GM18868 (cell line): ENCODE results near the gene PRAME.
"Not testable (repeated sequence)": the region's sequence is repeated elsewhere in the genome, so short reads cannot be mapped to it uniquely, and the experiment has no call there.

Source experiments
- ATAC-seq: cut with Tn5 transposase; IDR thresholded peaks from one replicate; pipeline ENCODE4 v1.9.1; 2021; ENCODE audit warnings: mild to moderate bottlenecking, moderate library complexity; ENCODE audit not compliant: unreplicated experiment

PRAME gene

DNA sequence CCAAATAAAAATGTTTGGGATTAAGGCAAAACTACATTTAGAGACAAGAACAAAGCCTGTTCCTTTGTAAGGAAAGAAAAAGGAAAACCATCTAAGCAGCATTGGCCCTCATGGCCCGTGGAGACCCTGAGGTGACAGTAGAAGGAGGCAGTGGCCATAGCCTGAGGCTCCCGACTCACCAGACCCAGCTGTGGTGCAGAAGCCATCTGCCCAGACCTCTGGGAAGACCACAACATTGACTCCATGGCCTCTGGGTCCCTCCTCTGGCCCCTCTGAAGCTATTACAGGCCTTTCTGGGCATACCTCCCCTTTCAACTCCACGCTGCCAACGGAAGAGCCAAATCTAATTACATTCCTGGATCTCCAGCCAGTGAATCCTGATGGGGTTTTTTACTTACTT, 6.4 kb downstream of the PRAME start:
- ATAC-seq, result no peak

DNA sequence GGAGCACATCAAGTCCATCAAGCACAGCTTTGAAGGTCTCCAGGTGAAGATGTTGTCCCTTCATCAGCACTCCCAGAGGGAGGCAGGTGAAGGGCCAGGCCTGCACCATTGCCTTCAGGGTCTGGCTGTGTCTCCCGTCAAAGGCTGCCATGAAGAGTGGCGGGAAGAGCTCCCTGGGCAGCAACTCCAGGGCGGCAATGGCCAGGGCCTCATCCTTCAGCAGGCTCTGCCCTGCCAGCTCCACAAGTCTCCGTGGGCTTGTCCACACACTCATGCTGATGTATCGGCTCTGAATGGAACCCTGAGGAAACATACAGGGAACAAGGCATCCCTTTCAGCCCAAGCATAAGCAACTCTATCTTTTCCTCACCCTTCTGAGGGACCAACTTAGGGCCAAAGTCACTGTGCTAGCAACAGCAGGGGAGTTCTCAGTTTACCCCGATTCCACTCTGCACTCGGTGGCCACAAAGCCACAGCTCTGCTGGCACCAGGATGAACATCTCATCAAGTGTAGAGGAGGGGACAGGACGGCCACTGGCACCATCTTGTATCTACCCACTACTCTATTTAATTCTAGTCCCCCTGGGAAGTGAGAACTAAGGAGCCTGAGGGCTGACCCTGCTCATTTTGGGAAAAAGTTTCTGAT, 8.2 kb downstream of the PRAME start:
- no peak for ATAC-seq

DNA sequence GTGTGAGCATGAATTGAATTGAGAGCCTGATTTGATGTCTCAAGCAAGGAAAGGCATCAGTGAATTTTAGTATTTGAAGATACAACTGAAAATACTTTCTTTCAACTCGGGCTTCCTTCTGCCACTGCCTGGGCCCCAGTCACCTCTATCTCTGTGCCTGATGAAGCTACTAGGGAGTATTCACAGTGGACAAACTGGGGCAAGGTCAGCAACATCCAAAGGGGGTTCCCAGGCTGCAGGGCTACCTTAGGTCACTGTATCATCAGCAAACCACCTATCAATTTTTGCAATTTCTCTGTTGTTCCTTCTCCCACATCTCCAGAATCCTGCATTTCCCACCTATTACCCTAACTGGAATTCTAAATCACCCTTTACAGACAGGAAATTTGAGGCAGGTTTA, 10.2 kb downstream of the PRAME start:
- ATAC-seq, result no peak

DNA sequence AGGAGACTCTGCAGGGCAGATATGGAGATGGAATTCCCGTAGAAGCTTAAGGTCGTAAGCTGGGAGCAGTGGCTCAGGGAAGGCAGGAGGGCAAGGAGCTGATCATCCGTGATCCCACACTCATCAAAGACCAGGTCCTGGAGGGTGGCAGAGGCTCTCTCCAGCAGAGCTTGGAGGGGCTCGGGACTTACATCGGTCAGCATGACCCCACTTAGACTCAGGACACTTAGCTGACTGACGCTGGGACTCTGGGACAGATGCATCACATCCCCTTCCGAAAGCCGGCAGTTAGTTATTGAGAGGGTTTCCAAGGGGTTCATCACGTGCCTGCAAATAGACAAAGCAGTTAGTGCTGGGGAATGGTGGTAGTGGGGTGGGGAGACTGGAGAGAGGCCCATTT, 10.7 kb downstream of the PRAME start:
- no peak for ATAC-seq

DNA sequence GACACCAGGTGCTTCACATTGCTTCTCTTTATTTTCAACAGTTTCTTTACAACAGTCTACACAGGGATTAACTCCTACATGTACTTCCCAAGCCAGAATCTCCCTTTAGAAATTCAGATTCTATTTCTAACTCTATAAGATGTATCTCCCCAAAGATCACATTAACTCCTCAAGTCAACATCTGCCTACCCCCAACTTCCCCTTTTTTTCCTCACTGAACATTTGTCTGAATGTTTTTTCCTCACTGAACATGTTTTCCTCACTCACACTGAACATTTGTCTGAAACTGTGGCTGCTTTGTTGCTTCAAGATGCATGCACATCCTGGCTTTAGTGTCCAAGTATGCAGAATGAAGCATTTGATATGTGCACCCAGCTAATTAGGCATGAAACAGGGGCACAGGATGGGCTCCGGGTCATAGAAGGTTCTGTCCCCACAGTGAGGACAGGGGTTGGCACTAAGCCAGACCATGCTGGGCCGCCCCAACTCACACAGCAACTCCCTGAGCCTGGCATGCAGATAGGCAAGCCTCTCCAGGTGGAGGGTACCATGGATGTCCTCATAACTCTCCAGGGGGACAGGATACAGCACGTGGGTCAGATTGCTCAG, 11.3 kb downstream of the PRAME start:
- no peak for ATAC-seq

DNA sequence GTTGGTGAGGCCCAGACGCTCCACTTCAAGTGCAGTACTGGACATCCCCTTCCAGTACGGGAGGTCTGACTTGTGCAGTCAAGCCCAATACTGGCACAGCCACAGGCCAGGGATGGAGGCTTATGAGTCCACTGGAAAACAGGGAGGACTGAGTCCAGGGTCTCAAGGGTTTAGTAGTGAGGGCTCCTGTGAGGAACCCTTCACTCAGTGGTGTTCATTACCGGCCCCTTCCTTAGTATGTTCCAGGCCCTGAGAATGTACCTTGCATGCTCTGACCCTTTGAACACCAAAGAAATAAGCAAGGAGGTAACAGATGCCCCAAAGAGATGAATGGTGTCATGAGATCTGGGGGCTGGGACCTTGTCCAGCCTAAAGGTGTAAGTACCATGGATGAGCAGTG, 11.8 kb downstream of the PRAME start:
- ATAC-seq, result no peak

DNA sequence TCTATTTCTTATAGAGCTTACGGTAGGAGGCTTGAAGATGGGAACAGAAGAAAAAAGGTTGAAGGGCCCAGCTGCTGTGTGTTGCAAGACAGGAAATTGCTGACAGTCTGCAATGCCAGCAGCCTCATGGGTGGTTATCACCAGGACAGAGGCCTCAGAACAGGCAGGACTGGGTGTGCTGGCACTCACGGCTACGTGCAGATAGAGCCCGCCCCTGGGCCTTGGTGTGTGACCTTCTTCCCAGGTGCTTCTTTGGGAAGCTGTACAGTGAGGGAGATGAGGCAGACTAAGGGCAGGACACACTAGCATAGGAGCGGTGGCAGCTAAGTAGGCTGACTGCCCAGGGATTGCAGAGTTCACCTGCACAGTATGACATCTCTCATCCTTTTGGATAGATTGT, 12.6 kb downstream of the PRAME start:
- no peak for ATAC-seq

DNA sequence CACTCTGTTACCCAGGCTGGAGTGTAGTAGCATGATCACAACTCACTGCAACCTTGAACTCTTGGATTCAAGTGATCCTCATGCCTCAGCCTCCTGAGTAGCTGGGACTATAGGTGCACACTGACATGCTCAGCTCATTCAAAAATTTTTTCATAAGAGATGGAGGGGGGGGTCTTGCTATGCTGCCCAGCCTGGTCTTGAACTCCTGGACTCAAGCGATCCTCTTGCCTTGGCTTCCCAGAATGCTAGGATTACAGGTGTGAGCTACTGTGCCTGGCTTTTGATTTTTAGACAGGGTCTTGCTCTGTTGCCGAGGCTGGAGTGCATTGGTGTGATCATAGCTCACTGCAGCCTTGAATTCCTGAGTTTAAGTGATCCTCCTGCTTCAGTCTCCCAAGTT, 14.0 kb downstream of the PRAME start:
- ATAC-seq, result no peak

DNA sequence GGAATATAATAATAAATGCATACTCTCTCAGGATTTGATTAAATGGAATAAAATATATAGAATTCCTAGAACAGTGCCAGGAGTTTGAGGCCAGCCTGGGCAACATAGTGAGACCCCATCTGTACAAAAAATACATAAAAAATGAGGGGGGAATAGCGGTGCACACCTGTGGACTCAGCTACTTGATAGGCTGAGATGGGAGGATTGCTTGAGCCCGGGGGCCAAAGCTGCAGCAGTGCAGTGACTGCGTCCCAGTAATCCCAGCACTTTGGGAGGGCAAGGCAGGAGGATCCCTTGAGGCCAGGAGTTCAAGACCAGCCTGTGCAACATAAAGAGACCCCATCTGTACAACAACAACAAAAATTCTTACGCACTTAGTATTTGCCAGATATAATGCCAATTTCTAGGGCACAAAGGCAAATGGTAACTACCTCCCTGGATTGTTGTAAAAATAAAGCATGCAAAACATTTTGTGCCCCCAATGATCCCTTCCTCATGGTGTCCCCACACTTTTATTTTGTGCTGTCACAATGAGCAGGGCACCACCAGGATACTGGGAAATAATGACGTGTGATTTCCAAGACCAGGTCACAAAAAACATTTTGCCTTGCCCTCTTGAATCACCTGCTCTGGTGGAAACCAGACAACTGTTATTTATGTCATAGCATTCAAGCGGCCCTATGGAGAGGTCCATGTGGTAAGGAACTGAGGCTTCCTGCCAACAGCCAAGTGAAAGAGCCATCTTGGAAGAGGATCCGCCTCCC, 20.7 kb downstream of the PRAME start:
- no peak for ATAC-seq

DNA sequence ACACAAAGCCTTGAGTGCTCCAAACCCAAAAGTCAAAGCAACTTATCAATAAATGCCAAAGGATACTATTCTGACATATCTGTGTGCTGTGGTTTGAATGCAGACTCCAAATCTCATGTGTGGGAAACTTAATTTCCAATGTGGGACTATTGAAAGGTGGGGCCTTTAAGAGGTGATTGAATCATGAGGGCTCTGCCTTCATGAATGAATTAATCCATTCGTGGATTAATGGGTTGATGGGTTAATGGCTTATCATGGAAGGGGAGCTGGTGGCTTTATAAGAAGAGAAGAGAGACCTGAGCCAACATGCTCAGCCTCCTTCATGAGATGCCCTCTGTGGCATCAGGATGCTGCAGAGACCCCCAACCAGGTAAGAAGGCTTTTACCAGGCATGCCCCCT, 22.1 kb downstream of the PRAME start:
- ATAC-seq, result no peak

DNA sequence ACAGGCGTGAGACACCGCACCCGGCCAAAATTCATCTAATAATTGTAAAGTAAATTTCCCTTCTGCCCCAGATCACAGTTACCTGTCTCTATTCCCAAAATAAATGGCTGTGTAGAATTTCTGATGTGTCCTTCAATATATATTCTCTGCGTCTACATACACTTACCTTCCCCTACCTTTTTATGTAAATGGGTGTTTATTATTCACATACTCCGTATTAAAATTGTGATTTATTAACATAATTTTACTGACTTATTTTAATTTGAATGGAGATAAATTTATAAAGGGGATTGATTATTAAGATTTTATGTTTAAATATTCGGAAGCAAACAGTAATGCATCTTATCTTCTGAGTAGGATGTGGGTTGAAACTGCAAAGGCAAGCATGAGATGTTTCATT, 22.6 kb downstream of the PRAME start:
- ATAC-seq, result no peak

DNA sequence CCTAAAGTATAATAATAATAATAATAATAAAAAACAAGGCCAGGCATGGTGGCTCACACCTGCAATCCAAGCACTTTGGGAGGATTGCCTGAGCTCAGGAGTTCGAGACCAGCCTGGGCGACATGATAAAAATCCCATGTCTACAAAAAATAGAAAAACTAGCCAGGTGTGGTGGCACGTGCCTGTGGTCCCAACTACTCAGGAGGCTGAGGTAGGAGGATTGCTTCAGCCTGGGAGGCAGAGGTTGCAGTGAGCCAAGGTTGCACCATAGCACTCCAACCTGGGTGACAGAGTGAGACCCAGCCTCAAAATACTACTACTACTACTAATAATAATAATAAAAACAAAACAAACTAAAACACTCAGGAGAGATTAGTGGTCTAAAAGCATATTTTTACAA, 23.4 kb downstream of the PRAME start:
- ATAC-seq, result no peak

DNA sequence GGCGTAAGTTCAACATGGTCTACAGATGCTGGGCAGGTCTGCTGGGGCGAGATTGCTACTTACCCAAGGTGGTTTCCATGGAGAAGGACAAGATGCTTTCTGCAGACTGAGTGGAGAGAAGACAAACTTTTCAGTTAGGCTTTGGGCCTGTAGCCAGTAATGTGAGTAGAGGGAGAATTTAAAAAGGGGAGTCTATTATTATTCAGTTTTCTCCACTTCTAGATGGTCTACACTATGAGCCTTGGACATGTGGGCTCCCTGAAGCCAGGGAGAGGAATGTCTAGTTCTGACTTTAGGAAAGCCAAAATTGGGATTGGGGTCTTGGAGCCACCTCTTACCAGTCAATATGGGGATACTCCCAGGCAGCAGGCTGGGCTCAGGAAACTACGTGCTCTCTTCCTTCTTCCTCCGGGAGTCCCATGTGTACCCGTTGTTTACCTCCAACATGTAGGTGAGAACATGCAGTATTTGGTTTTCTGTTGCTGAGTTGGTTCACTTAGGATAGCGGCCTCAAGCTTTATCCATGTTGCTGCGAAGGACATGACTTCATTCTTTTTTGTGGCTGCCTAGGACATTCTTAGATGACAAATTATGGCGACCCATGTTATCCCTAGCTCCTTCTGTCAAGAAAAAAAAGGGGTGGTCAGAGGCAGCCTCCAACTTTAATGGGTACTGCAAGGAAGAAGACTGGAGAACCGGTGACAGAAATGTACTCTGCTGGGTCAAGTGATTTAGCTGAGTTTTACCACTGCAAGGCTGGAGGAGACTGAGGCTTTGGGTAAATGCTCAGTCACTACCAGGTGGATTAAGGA, 24.3 kb downstream of the PRAME start:
- no peak for ATAC-seq

DNA sequence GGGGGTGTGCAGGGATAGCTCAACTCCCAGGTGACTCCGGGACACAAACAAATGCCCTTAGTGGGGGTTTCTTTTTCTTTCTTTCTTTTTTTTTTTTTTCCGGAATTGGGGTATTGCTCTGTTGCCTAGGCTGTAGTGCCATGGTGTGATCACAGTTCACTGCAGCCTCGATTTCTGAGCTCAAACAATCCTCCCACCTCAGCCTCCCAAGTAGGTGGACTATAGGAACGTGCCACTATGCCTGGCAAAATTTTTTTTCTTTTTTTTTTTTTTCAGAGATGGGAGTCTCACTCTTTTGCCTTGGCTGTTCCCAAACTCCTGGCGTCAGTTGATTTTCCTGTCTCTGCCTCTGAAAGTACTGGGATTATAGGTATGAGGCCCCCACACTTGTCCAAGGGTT, 25.2 kb downstream of the PRAME start:
- ATAC-seq, result no peak

DNA sequence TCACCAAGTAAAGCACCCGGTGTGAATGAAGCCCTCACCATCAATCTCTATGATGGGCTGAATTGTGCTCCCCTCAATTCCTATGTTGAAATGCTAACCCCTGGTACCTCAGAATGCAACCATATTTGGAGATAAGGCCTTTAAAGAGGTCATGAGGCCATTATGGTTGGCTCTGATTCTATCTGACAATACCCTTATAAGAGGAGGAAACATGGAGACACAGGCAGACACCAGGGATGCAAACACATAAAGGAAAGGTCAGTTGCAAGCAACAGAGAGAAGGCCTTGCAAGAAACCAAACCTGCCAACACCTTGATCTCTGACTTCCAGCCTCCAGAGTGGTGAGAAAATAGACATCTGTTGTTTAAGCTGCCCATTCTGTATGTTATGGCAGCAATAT, 25.6 kb downstream of the PRAME start:
- no peak for ATAC-seq

DNA sequence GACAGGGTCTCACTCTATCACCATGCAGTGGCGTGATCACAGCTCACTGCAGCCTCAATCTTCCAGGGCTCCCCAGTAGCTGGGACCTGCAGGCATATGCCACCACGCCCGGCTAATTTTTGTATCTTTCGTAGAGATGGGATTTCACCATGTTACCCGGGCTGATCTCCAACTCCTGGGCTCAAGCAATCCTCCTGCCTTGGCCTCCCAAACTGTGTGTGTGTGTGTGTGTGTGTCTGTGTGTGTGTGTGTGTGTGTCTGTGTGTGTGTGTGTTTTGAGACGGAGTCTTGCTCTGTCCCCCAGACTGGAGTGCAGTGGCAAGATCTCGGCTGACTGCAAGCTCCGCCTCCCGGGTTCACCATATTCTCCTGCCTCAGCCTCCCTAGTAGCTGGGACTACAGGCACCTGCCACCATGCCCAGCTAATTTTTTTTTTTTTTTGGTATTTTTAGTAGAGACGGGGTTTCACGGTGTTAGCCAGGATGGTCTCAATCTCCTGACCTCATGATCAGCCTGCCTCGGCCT, 26.5 kb downstream of the PRAME start:
- ATAC-seq, result not testable (repeated sequence)

DNA sequence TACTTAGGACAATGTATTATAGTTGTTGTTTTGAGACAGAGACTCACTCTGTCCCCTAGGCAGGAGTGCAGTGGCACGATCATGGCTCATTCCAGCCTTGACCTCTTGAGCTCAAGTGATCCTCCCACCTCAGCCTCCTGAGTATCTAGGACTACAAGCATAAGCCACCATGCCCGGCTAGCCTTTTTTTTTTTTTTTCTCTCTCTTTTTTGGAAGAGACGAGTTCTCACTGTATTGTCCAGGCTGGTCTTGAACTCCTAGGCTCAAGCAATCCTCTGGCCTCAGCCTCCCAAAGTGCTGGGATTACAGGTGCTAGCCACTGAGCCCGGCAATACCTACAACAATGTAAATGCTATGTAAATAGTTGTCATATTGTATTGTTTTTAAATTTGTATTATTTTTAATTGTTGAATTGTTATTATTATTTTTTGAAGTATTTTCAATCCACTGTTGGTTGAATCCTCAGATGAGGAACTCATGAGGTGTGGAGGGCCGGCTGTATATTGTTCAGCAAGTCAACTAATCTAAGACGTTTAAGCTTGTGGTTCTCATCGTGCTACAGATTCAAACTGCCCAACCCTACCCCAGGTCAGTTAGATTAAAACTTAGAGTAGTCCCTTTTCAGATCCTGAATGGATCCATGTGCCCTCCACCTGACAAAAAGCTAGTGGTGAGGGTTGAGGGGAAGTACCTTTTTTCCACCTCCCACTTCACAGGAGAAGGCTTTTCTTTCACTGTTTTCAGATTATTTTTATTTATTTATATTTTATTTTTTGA, 27.1 kb downstream of the PRAME start:
- ATAC-seq, result no peak

DNA sequence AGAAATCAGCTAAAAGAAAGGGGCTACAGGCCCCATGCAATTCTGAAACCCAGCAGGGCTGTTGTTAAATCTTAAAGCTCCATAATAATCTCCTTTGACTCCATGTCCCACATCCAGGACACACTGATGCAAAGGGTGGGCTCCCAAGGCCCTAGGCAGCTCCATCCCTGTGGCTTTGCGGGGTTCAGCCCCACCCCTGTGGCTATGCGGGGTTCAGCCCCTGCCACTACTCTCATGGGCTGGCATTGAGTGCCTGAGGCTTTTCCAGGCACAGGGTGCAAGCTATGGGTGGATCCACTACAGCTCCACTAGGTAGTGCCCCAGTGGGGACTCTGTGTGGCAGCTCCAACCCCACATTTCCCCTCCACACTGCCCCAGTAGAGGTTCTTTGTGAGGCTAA, 30.3 kb downstream of the PRAME start:
- no peak for ATAC-seq

DNA sequence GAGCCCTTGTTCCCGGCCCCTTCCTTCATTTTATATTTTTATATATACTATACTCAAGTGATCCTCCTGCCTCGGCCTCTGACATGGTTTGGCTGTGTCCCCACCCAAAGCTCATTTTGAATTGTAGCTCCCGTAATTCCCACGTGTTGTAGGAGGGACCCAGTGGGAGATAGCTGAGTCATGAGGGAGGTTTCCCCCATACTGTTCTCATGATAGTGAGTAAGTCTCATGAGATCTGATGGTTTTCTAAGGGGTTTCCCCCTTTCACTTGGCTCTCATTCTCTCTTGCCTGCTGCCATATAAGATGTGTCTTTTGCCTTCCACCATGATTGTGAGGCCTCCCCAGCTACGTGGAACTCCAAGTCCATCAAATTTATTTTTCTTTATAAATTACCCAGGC, 31.8 kb downstream of the PRAME start:
- ATAC-seq, result no peak

DNA sequence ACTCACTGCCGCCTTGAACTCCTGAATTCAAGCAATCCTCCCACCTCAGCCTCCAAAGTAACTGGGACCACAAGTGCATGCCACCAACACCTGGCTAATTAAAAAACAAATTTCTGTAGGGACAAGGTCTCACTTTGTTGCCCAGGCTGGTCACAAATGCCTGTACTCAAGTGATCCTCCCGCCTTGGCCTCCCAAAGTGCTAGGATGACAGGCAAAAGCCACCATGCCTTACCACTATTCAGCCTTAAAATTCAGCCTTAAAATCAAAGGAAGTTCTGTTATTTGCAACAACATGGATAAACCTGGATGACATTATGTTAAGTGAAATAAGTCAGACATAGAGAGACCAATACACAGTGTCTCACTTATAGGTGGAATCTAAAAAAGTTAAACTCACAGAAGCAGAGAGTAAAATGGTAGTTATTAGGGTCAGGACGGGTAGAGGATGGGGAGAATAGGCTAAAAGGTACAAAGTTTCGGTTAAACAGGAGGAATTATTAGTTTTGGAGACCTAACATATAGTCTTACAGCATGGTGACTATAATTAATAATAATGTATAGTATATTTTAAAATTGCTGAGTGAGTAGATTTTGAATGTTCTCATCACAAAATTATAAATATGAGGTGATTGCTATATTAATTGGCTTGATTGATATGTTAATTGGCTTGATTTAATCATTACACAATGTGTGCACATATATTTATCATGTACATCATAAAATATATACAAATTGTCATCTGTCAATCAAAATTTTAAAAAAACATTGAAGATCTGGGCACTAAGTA, 32.7 kb downstream of the PRAME start:
- no peak for ATAC-seq
